HUES48 (cell line): ENCODE results near the gene ZPR1.
"Not testable (repeated sequence)": the region's sequence is repeated elsewhere in the genome, so short reads cannot be mapped to it uniquely, and the experiment has no call there.

Source experiments
- H3K27ac ChIP-seq: one replicate; pipeline ENCODE4 v1.7.0; 2013; ENCODE audit warnings: low read depth, low read length, inconsistent platforms
- H3K27me3 ChIP-seq: 2 replicates; pipeline ENCODE4 v1.6.1; 2013; ENCODE audit warnings: mild to moderate bottlenecking, low read length; ENCODE audit not compliant: control insufficient read depth, insufficient read depth
- H3K36me3 ChIP-seq: 2 replicates; pipeline ENCODE4 v1.6.1; 2013; ENCODE audit warnings: low read length; ENCODE audit not compliant: control insufficient read depth, insufficient read depth
- H3K4me1 ChIP-seq: 2 replicates; pipeline ENCODE4 v1.6.1; 2013; ENCODE audit warnings: mild to moderate bottlenecking, low read length; ENCODE audit not compliant: control insufficient read depth, insufficient read depth
- H3K4me3 ChIP-seq: 2 replicates; pipeline ENCODE4 v1.5.1; 2013; ENCODE audit warnings: mild to moderate bottlenecking, low read depth, low read length
- H3K9ac ChIP-seq: 2 replicates; pipeline ENCODE4 v1.6.1; 2013; ENCODE audit warnings: mild to moderate bottlenecking, low read depth, low read length, moderate library complexity
- H3K9me3 ChIP-seq: 2 replicates; pipeline ENCODE4 v1.6.1; 2013; ENCODE audit warnings: low read length; ENCODE audit not compliant: control insufficient read depth, insufficient read depth

Gene ZPR1

GRCh38 chr11:116801662-116802061 lies 13.8 kb upstream of the ZPR1 start:
- H3K27ac ChIP-seq, H3K36me3 ChIP-seq, H3K9me3 ChIP-seq, H3K27me3 ChIP-seq, H3K9ac ChIP-seq, H3K4me3 ChIP-seq, H3K4me1 ChIP-seq: not testable (repeated sequence)

- Histone ChIP-seq H3K27ac (no peak overlapping the region), H3K9ac (no peak overlapping the region), H3K9me3 (no peaks in the 10 kb centered on the region), H3K4me1 (no peaks in the 10 kb centered on the region), H3K27me3 (no peaks in the 10 kb centered on the region), H3K36me3 (no peaks in the 10 kb centered on the region), H3K4me3 (no peak overlapping the region)
Measured at GRCh38 chr11:116800610-116801009, 12.8 kb upstream of the ZPR1 start.

GRCh38 chr11:116798368-116798767 lies 10.5 kb upstream of the ZPR1 start:
- H3K36me3 ChIP-seq, result no peaks in the 10 kb centered on the region
- H3K27ac ChIP-seq, result no peak overlapping the region
- H3K9me3 ChIP-seq, result no peaks in the 10 kb centered on the region
- no peak overlapping the region for H3K4me3 ChIP-seq
- no peaks in the 10 kb centered on the region for H3K27me3 ChIP-seq
- H3K4me1 ChIP-seq, result no peaks in the 10 kb centered on the region
- no peak overlapping the region for H3K9ac ChIP-seq

- Histone ChIP-seq H3K36me3 (no peaks in the 10 kb centered on the region), H3K4me3 (no peak overlapping the region), H3K4me1 (no peaks in the 10 kb centered on the region), H3K27ac (no peak overlapping the region), H3K9me3 (no peaks in the 10 kb centered on the region), H3K9ac (no peak overlapping the region), H3K27me3 (no peaks in the 10 kb centered on the region)
Measured at GRCh38 chr11:116797816-116798215, 10.0 kb upstream of the ZPR1 start.

GRCh38 chr11:116796548-116796947 lies 8.7 kb upstream of the ZPR1 start:
- H3K9me3 ChIP-seq, result no peaks in the 10 kb centered on the region
- H3K4me1 ChIP-seq, result no peaks in the 10 kb centered on the region; the same call in 1 of the 2 replicates
- H3K36me3 ChIP-seq, result no peaks in the 10 kb centered on the region
- H3K27me3 ChIP-seq, result no peaks in the 10 kb centered on the region
- no peak overlapping the region for H3K27ac ChIP-seq
- no peak overlapping the region for H3K9ac ChIP-seq
- H3K4me3 ChIP-seq, result no peak overlapping the region

GRCh38 chr11:116794851-116795250 lies 7.0 kb upstream of the ZPR1 start:
- Histone ChIP-seq H3K36me3 (no peaks in the 10 kb centered on the region), H3K9ac (no peak overlapping the region), H3K27me3 (peaks cover 10% of the 10 kb centered on the region), H3K27ac (no peak overlapping the region), H3K4me1 (peaks cover 2% of the 10 kb centered on the region; the same call in 1 of the 2 replicates), H3K4me3 (no peak overlapping the region), H3K9me3 (no peaks in the 10 kb centered on the region)

DNA sequence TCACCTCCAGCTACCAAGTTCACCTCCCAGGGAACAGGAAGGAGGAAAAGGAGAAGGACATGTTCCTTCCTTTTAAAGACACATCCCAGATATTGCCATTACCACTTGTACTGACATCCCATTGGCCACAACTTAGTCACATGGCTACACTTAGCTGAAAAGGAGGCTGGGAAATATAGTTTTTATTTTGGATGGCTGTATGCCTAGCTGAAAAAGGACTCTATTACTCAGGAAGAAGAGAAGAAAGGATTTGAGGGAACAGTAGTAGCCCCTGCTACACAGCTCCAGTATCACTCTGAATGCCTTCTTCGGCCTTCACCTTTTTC lies 5.9 kb upstream of the ZPR1 start:
- Histone ChIP-seq H3K36me3 (no peaks in the 10 kb centered on the region), H3K9me3 (no peaks in the 10 kb centered on the region), H3K27me3 (peaks cover 16% of the 10 kb centered on the region), H3K27ac (no peak overlapping the region), H3K4me3 (no peak overlapping the region), H3K4me1 (peaks cover 2% of the 10 kb centered on the region; the same call in 1 of the 2 replicates), H3K9ac (no peak overlapping the region)

GRCh38 chr11:116792869-116793771 lies 5.3 kb upstream of the ZPR1 start:
- Histone ChIP-seq H3K4me3 (no peak overlapping the region), H3K4me1 (peaks cover 2% of the 10 kb centered on the region; the same call in 1 of the 2 replicates), H3K27ac (no peak overlapping the region), H3K9me3 (no peaks in the 10 kb centered on the region), H3K9ac (no peak overlapping the region), H3K36me3 (no peaks in the 10 kb centered on the region), H3K27me3 (peaks cover 16% of the 10 kb centered on the region)

- peaks cover 16% of the 10 kb centered on the region for H3K27me3 ChIP-seq
- H3K27ac ChIP-seq, result no peak overlapping the region
- no peaks in the 10 kb centered on the region for H3K9me3 ChIP-seq
- no peaks in the 10 kb centered on the region for H3K36me3 ChIP-seq
- no peak overlapping the region for H3K4me3 ChIP-seq
- H3K9ac ChIP-seq, result no peak overlapping the region
- H3K4me1 ChIP-seq, result peaks cover 2% of the 10 kb centered on the region; the same call in 1 of the 2 replicates
Measured at GRCh38 chr11:116792144-116792868, 4.5 kb upstream of the ZPR1 start.

DNA sequence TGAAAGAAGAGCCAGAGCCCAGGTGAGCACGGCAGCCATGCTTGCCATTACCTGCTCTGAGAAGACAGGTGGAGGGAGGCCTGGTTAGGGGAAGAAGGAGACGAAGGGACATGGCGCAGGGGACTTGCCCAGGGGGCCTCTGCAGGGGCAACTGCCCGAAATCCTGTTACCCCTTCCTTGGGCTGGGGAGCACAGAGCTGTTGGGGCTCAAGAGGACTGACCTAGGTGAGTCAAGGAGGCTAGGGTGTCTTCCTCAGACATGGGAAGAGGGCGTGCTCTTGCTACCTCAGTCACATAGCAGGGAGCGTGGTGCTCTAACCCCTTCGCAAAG lies 4.0 kb upstream of the ZPR1 start, which contains the start of gene APOA5:
APOA5 (minus strand) TSS at position 67 of the 331 bp plus-strand sequence; CDS start at position 48, 19 bp downstream.
- Histone ChIP-seq H3K9me3 (no peaks in the 10 kb centered on the region), H3K27ac (no peak within 1 kb of the TSS), H3K27me3 (peaks cover 16% of the 10 kb centered on the region), H3K4me1 (peaks cover 2% of the 10 kb centered on the region; the same call in 1 of the 2 replicates), H3K4me3 (no peak within 1 kb of the TSS), H3K36me3 (peaks cover 2% of the 10 kb centered on the region), H3K9ac (no peak within 1 kb of the TSS)
